A549 (cell line): Measurements from ENCODE around the gene HOMER1. TPM values are rescaled to one million over a fixed set of nuclear protein-coding genes. Genes with fewer than 3 reads are reported as not detected.

Experiments
- ATAC-seq, 2 experiments: fragments of 200-7000 bp in 1 of 2; fragments of >200 bp in 1 of 2; cut with Nextera tagmentation in 1 of 2; cut with Tn5 transposase in 1 of 2; 3 replicates each; pipeline versions ENCODE4 v1.8.0 to v1.9.1; 2018 to 2020; ENCODE audit warnings: mild to moderate bottlenecking in 1 of 2, moderate library complexity in 1 of 2
- CTCF ChIA-PET: fragments of 300-600 bp; sonication (Branson Sonifier 250); formaldehyde crosslinking; extraction: SDS; loops from one replicate; lab custom pipeline; 2021; ENCODE audit warnings: antibody characterized with exemption, inconsistent platforms; lab: Yijun Ruan, JAX
- POLR2A ChIA-PET: fragments of 350-600 bp; formaldehyde crosslinking; extraction: SDS; loops from one replicate; lab custom pipeline; 2021; ENCODE audit warnings: antibody characterized with exemption, inconsistent platforms; lab: Yijun Ruan, JAX
- DNase-seq, 2 experiments: peaks; one replicate each; pipeline versions ENCODE4 v3.0.0 to v3.0.0-alpha.2; 2011 to 2016; ENCODE audit warnings: low read depth in 1 of 2, low spot score in 1 of 2
- FAIRE-seq: peaks from 2 replicates; lab custom pipeline; 2011; peaks lifted over from hg19 to GRCh38; lab: Jason Lieb, UNC
- H3K27ac ChIP-seq, 2 experiments: fragments of >200 bp; sonication (Bioruptor Twin); formaldehyde crosslinking; 3 replicates each; pipeline ENCODE4 v1.5.1; 2016 to 2017
- H3K4me1 ChIP-seq: fragments of >200 bp; sonication (Bioruptor Twin); formaldehyde crosslinking; 3 replicates; pipeline ENCODE4 v1.6.1; 2016
- H3K4me2 ChIP-seq: fragments of >200 bp; sonication (Bioruptor Twin); formaldehyde crosslinking; 3 replicates; pipeline ENCODE4 v1.6.1; 2016
- H3K4me3 ChIP-seq: fragments of >200 bp; sonication (Bioruptor Twin); formaldehyde crosslinking; 3 replicates; pipeline ENCODE4 v1.5.1; 2016
- H3K9me3 ChIP-seq: fragments of >200 bp; sonication (Bioruptor Twin); formaldehyde crosslinking; 3 replicates; pipeline ENCODE4 v1.6.1; 2016
- CBX8 ChIP-seq: fragments of 200-600 bp; sonication (generic); IDR thresholded peaks from 2 replicates; pipeline ENCODE4 v1.6.1; 2016
- CEBPB ChIP-seq, 2 experiments: fragments of >200 bp in 1 of 2; sonication (Bioruptor Twin) in 1 of 2; formaldehyde crosslinking in 1 of 2; IDR thresholded peaks; 2 replicates each; pipeline ENCODE4 v1.6.1; 2012 to 2016
- EHMT2 ChIP-seq: fragments of 200-600 bp; sonication (generic); IDR thresholded peaks from 2 replicates; pipeline ENCODE4 v1.6.1; 2016; ENCODE audit warnings: antibody characterized with exemption, low read depth, mild to moderate bottlenecking, moderate library complexity
- FOSL2 ChIP-seq, 2 experiments: fragments of 450-650 bp in 1 of 2; fragments of >200 bp in 1 of 2; sonication (Bioruptor Twin) in 1 of 2; formaldehyde crosslinking; IDR thresholded peaks; 2 replicates each; pipeline versions ENCODE4 v1.5.0 to v1.6.1; 2016 to 2020; ENCODE audit warnings: mild to moderate bottlenecking in 1 of 2, moderate library complexity in 1 of 2
- HDAC2 ChIP-seq: fragments of 200-600 bp; sonication (generic); IDR thresholded peaks from 2 replicates; pipeline ENCODE4 v1.6.1; 2016
- HEYL ChIP-seq: fragments of 250-450 bp; sonication (Bioruptor Pico); IDR thresholded peaks from 2 replicates; pipeline ENCODE4 v1.8.0; 2021; ENCODE audit warnings: mild to moderate bottlenecking, moderate library complexity
- HOXB5 ChIP-seq: fragments of 250-450 bp; sonication (Bioruptor Pico); IDR thresholded peaks from 2 replicates; pipeline ENCODE4 v1.5.0; 2020; ENCODE audit warnings: mild to moderate bottlenecking, moderate library complexity
- KDM1A ChIP-seq: fragments of 200-600 bp; sonication (generic); IDR thresholded peaks from 2 replicates; pipeline ENCODE4 v1.6.1; 2016; ENCODE audit warnings: low read depth, mild to moderate bottlenecking
- KDM5A ChIP-seq: fragments of 200-600 bp; sonication (generic); IDR thresholded peaks from 2 replicates; pipeline ENCODE4 v1.6.1; 2016; ENCODE audit warnings: antibody characterized with exemption, mild to moderate bottlenecking
- MYC ChIP-seq: IDR thresholded peaks from 2 replicates; pipeline ENCODE4 v1.6.1; 2012; ENCODE audit warnings: mild to moderate bottlenecking, inconsistent platforms, low read length, improper control_type of control experiment, borderline replicate concordance
- NR3C1 ChIP-seq: fragments of >200 bp; sonication (Bioruptor Twin); formaldehyde crosslinking; IDR thresholded peaks from 3 replicates; pipeline ENCODE4 v1.6.1; 2017
- POLR2AphosphoS2 ChIP-seq: conservative IDR thresholded peaks from 2 replicates; pipeline ENCODE4 v1.6.1; 2012; ENCODE audit warnings: low read length, improper control_type of control experiment, inconsistent platforms
- RAD21 ChIP-seq, 2 experiments: fragments of >200 bp in 1 of 2; sonication (Bioruptor Twin) in 1 of 2; formaldehyde crosslinking in 1 of 2; IDR thresholded peaks in 1 of 2; conservative IDR thresholded peaks in 1 of 2; 2 replicates in 1 of 2; 3 replicates in 1 of 2; pipeline ENCODE4 v1.6.1; 2012 to 2018; ENCODE audit warnings: inconsistent platforms in 1 of 2
- TP53 ChIP-seq: fragments of 250-450 bp; sonication (Bioruptor Pico); IDR thresholded peaks from 2 replicates; pipeline ENCODE4 v1.5.0; 2021; ENCODE audit warnings: mild to moderate bottlenecking, moderate library complexity
- ZC3H11A ChIP-seq: fragments of 450-650 bp; IDR thresholded peaks from 2 replicates; pipeline ENCODE4 v1.6.1; 2014; ENCODE audit warnings: antibody characterized with exemption, mild to moderate bottlenecking
- ZNF302 ChIP-seq: fragments of 250-450 bp; sonication (Bioruptor Pico); IDR thresholded peaks from 2 replicates; pipeline ENCODE4 v1.9.0; 2021; ENCODE audit warnings: inconsistent platforms, mild to moderate bottlenecking, moderate library complexity
- WGBS: methylation state at CpG from one replicate; pipeline ENCODE4 v1.1.6; 2017; ENCODE audit errors: missing lambda C conversion rate; 5-methylcytosine and 5-hydroxymethylcytosine counted together
- polyA plus RNA-seq, 4 experiments: library from polyadenylated mRNA; depleted of rRNA in 3 of 4; stranded (reverse); fragments of >200 nt; fragmentation: RNase III in 1 of 4; extraction: RNeasy Plus Mini Kit Qiagen cat#74134 plus additional on column Dnase treatment in 1 of 4; gene quantifications; 2 replicates in 3 of 4; 3 replicates in 1 of 4; pipeline ENCODE4 v1.2.3, GENCODE V29; 2011 to 2017
- TF ChIP-seq, protein P1 (sequence below): IDR thresholded peaks from 2 replicates; pipeline ENCODE4 v1.6.1; 2012; ENCODE audit warnings: low read depth, borderline replicate concordance
- TF ChIP-seq, protein P2 (sequence below): fragments of 200-600 bp; sonication (generic); IDR thresholded peaks from 2 replicates; pipeline ENCODE4 v1.6.1; 2016; ENCODE audit warnings: antibody characterized with exemption, mild to moderate bottlenecking, moderate library complexity
- TF ChIP-seq, protein P3 (sequence below): fragments of >200 bp; sonication (Bioruptor Twin); formaldehyde crosslinking; IDR thresholded peaks from 2 replicates; pipeline ENCODE4 v1.6.1; 2016
- TF ChIP-seq, protein P4 (sequence below): IDR thresholded peaks from 2 replicates; pipeline ENCODE4 v1.6.1; 2012
- TF ChIP-seq, protein P5 (sequence below): fragments of >200 bp; sonication (Bioruptor Twin); formaldehyde crosslinking; IDR thresholded peaks from 3 replicates; pipeline ENCODE4 v1.5.1; 2016

HOMER1 gene
- polyA plus RNA-seq, 2 of the 4 experiments (the other 2 are of a cell fraction), result 6.0 to 9.3 TPM

DNA sequence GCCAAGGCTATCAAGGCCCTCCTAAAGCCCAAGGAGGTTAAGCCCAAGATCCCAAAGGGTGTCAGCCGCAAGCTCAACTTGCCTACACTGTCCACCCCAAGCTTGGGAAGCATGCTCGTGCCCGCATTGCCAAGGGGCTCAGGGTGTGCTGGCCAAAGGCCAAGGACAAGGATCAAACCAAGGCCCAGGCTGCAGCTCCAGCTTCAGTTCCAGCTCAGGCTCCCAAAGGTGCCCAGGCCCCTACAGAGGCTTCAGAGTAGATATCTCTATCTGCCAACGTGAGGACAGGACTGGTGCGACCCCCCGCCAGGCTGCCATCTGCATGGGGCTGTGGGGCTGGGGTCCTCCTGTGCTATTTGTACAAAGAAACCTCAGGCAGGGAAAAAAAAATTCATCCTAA is 3.3 kb downstream of the HOMER1 start:
- 96% methylated on average over 4 of the region's 6 CpGs for WGBS
- H3K4me1 ChIP-seq, result peaks cover 15% of the 10 kb centered on the region; the same call in 2 of the 3 replicates
- DNase-seq (no peak), ATAC-seq (no peak), FAIRE-seq (no peak)
- no peak for TF ChIP-seq ZNF302 (CRISPR knock-in tag)
- TF ChIP-seq, protein P1, sequence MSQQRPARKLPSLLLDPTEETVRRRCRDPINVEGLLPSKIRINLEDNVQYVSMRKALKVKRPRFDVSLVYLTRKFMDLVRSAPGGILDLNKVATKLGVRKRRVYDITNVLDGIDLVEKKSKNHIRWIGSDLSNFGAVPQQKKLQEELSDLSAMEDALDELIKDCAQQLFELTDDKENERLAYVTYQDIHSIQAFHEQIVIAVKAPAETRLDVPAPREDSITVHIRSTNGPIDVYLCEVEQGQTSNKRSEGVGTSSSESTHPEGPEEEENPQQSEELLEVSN, result no peak
- TF ChIP-seq, protein P2, sequence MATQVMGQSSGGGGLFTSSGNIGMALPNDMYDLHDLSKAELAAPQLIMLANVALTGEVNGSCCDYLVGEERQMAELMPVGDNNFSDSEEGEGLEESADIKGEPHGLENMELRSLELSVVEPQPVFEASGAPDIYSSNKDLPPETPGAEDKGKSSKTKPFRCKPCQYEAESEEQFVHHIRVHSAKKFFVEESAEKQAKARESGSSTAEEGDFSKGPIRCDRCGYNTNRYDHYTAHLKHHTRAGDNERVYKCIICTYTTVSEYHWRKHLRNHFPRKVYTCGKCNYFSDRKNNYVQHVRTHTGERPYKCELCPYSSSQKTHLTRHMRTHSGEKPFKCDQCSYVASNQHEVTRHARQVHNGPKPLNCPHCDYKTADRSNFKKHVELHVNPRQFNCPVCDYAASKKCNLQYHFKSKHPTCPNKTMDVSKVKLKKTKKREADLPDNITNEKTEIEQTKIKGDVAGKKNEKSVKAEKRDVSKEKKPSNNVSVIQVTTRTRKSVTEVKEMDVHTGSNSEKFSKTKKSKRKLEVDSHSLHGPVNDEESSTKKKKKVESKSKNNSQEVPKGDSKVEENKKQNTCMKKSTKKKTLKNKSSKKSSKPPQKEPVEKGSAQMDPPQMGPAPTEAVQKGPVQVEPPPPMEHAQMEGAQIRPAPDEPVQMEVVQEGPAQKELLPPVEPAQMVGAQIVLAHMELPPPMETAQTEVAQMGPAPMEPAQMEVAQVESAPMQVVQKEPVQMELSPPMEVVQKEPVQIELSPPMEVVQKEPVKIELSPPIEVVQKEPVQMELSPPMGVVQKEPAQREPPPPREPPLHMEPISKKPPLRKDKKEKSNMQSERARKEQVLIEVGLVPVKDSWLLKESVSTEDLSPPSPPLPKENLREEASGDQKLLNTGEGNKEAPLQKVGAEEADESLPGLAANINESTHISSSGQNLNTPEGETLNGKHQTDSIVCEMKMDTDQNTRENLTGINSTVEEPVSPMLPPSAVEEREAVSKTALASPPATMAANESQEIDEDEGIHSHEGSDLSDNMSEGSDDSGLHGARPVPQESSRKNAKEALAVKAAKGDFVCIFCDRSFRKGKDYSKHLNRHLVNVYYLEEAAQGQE, result no peak
- TF ChIP-seq, protein P3, sequence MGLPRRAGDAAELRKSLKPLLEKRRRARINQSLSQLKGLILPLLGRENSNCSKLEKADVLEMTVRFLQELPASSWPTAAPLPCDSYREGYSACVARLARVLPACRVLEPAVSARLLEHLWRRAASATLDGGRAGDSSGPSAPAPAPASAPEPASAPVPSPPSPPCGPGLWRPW, result no peak
- no peak for TF ChIP-seq ZC3H11A
- no peak for TF ChIP-seq CEBPB (IDR thresholded peaks at IDR 0.05)
- peak overlapping the region; percentile 83; the same call in 1 of the 3 replicates for H3K4me2 ChIP-seq
- POLR2A ChIA-PET, result no interaction called here
- no peak overlapping the region for H3K27ac ChIP-seq
- H3K4me3 ChIP-seq, result no peak overlapping the region
- CTCF ChIA-PET, result interaction anchor here (0.6 kb wide), 1 partner anchor 46 kb away, joined by 5 read pairs; no protein-coding TSS in a partner anchor
- H3K9me3 ChIP-seq, result no peaks in the 10 kb centered on the region

DNA sequence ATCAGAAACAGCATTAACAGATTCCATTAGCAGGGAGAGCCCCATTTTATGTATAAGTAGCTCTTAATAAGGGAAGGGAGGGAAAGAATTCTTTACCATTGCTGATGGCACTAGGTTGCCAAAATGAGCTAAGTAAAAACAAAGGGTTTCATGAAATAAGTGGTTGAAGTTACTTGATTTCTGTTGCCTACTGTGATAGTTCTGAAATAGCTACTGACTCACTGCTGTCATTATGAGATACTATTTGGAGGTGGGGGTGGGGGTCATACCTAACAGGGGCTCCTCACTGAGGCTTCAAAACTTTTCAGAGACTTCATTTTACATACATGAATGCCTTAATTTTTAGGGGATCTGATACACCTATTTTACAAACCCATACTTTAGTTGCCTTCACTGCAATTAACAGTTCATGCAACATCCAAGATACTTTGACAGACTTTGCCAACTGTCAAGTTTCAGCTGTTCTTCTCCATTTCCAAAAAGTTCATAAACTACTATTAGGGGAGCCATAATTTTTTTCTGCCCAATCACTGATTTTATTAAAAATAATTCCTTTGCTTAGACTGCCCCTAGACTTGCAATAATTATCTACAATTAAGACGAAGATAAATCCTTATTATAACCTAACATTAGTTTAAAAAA is 4.6 kb downstream of the HOMER1 start:
- H3K4me1 ChIP-seq, result peaks cover 23% of the 10 kb centered on the region
- H3K9me3 ChIP-seq, result no peaks in the 10 kb centered on the region
- no peak for DNase-seq
- TF ChIP-seq, protein P4, sequence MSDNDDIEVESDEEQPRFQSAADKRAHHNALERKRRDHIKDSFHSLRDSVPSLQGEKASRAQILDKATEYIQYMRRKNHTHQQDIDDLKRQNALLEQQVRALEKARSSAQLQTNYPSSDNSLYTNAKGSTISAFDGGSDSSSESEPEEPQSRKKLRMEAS, result no peak
- TF ChIP-seq MYC, result no peak
- no peak for TF ChIP-seq NR3C1
- no peak for TF ChIP-seq RAD21 (conservative IDR thresholded peaks at IDR 0.05 in 1 of 2, IDR thresholded peaks at IDR 0.05 in 1 of 2)
- no peak for TF ChIP-seq HOXB5
- TF ChIP-seq POLR2AphosphoS2, result no peak
- TF ChIP-seq TP53 (CRISPR knock-in tag), result no peak
- 78% methylated on average over 1 of the region's 1 CpG for WGBS
- H3K4me3 ChIP-seq, result no peak overlapping the region
- H3K27ac ChIP-seq, result no peak overlapping the region
- ATAC-seq, result no peak
- CTCF ChIA-PET, result interaction anchor here (0.6 to 1.5 kb wide), 4 partner anchors 9 to 47 kb away, joined by 3 to 4 read pairs (median 4); no protein-coding TSS in a partner anchor
- no peak for FAIRE-seq
- POLR2A ChIA-PET, result no interaction called here
- no peak overlapping the region for H3K4me2 ChIP-seq

DNA sequence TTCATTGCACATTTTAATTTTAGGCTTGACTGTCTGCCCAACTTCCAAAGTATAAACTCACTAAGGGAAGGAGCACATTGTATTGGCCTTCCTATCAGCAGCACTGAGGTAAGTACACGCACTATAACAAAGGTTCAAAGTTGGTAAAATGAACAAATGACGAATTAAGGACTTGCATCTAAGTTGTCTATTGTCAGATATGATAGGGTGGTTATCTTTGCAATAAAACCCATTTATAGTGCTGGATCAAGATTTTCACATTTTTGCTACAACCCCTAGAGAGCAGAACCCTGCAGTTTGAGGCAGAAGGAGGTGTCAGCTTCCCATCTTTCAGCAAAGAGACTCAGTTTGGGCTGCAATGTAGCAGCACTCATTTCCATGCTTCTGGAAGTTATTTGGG is 5.1 kb downstream of the HOMER1 start:
- Histone ChIP-seq H3K4me1 (peaks cover 28% of the 10 kb centered on the region), H3K4me3 (no peak overlapping the region), H3K4me2 (no peak overlapping the region), H3K27ac (no peak overlapping the region), H3K9me3 (no peaks in the 10 kb centered on the region)
- FAIRE-seq, result no peak
- DNase-seq, result no peak
- no peak for ATAC-seq
- 94% methylated on average over 2 of the region's 2 CpGs for WGBS
- ChIA-PET POLR2A (no interaction called here), CTCF (interaction anchor here (0.6 to 1.5 kb wide), 5 partner anchors 9 to 484 kb away, joined by 3 to 4 read pairs (median 4); no protein-coding TSS in a partner anchor)
- TF ChIP-seq KDM5A (no peak), HDAC2 (no peak), CBX8 (no peak), FOSL2 (IDR thresholded peaks at IDR 0.05) (no peak), FOSL2 (CRISPR knock-in tag; IDR thresholded peaks at IDR 0.05) (no peak), POLR2AphosphoS2 (no peak), EHMT2 (no peak), KDM1A (no peak), HEYL (CRISPR knock-in tag) (no peak)
- TF ChIP-seq, protein P2, result no peak
- TF ChIP-seq, protein P4, result no peak
- TF ChIP-seq, protein P3, result no peak
- TF ChIP-seq, protein P5, sequence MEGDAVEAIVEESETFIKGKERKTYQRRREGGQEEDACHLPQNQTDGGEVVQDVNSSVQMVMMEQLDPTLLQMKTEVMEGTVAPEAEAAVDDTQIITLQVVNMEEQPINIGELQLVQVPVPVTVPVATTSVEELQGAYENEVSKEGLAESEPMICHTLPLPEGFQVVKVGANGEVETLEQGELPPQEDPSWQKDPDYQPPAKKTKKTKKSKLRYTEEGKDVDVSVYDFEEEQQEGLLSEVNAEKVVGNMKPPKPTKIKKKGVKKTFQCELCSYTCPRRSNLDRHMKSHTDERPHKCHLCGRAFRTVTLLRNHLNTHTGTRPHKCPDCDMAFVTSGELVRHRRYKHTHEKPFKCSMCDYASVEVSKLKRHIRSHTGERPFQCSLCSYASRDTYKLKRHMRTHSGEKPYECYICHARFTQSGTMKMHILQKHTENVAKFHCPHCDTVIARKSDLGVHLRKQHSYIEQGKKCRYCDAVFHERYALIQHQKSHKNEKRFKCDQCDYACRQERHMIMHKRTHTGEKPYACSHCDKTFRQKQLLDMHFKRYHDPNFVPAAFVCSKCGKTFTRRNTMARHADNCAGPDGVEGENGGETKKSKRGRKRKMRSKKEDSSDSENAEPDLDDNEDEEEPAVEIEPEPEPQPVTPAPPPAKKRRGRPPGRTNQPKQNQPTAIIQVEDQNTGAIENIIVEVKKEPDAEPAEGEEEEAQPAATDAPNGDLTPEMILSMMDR, result no peak
